Vagina (tissue), 2 donors: ENCODE measurements around the gene RYR1. TPM values are rescaled to one million over a fixed set of nuclear protein-coding genes. Genes with fewer than 3 reads are reported as not detected.
A peak's percentile ranks its signal among the peaks of the same experiment; 100 is the strongest.

Source experiments
- DNase-seq, 2 donors: peaks; one replicate each; pipeline ENCODE4 v3.0.0-alpha.2; 2017; ENCODE audit errors: extremely low spot score in 2 of 2
- H3K27ac ChIP-seq: fragments of 200-600 bp; sonication (generic); one replicate; pipeline ENCODE4 v1.5.1; 2019
- H3K27me3 ChIP-seq: fragments of 200-600 bp; sonication (generic); one replicate; pipeline ENCODE4 v1.5.1; 2019
- H3K36me3 ChIP-seq, 2 donors: fragments of 200-600 bp; sonication (generic); one replicate each; pipeline ENCODE4 v1.5.1; 2017 to 2019
- H3K4me1 ChIP-seq: fragments of 200-600 bp; sonication (generic); one replicate; pipeline ENCODE4 v1.5.1; 2019
- H3K4me3 ChIP-seq, 2 donors: fragments of 200-600 bp; sonication (generic); 1 replicate in 1 of 2; 2 replicates in 1 of 2; pipeline ENCODE4 v1.5.1; 2016 to 2019
- H3K9me3 ChIP-seq: fragments of 200-600 bp; sonication (generic); one replicate; pipeline ENCODE4 v1.5.1; 2019
- CTCF ChIP-seq, 3 experiments: fragments of 450-650 bp in 2 of 3; fragments of 200-600 bp in 1 of 3; sonication (generic) in 1 of 3; IDR thresholded peaks; one replicate each; pipeline ENCODE4 v1.5.1; 2017 to 2019; ENCODE audit warnings: antibody characterized with exemption in 3 of 3, mild to moderate bottlenecking in 2 of 3, moderate library complexity in 2 of 3
- POLR2A ChIP-seq, 2 donors: fragments of 450-650 bp; IDR thresholded peaks; one replicate each; pipeline ENCODE4 v1.6.1; 2017; ENCODE audit warnings: antibody characterized with exemption in 2 of 2, mild to moderate bottlenecking in 2 of 2, moderate library complexity in 2 of 2
- POLR2AphosphoS5 ChIP-seq, 2 donors: sonication (generic); formaldehyde crosslinking; IDR thresholded peaks; one replicate each; pipeline ENCODE4 v1.9.0; 2017; ENCODE audit warnings: antibody characterized with exemption in 2 of 2, mild to moderate bottlenecking in 2 of 2, low read depth in 1 of 2; ENCODE audit not compliant: insufficient read depth in 1 of 2
- intact Hi-C: fragments of 100-400 bp; cut with DNase I; formaldehyde crosslinking; loops from one replicate; pipeline ENCODE4 v1.15.1; 2023
- total RNA-seq: library from RNA; depleted of rRNA; stranded (reverse); fragments of >200 nt; gene quantifications from one replicate; pipeline ENCODE4 v1.2.3, GENCODE V29; 2016

Gene RYR1
- total RNA-seq, 1 donor from 2014 or later: 1.5 TPM

- Histone ChIP-seq H3K9me3 (no peaks in the 10 kb centered on the region), H3K4me3 (no peak overlapping the region), H3K27me3 (no peaks in the 10 kb centered on the region), H3K27ac (no peak overlapping the region), H3K4me1 (no peaks in the 10 kb centered on the region), H3K36me3 (no peaks in the 10 kb centered on the region)
- TF ChIP-seq POLR2AphosphoS5 (IDR thresholded peaks at IDR 0.05; ENCODE audit: insufficient read depth in 1 of 2, low read depth in 1 of 2): peak in 1 of 2 donors; percentile 86
- no peak for TF ChIP-seq POLR2A (IDR thresholded peaks at IDR 0.05)
- no peak for TF ChIP-seq CTCF (IDR thresholded peaks at IDR 0.05)
- intact Hi-C loops: no loop called here
- DNase-seq: no peak
Measured at GRCh38 chr19:38559428-38560401, 126.2 kb downstream of the RYR1 start.

- H3K27ac ChIP-seq: no peak overlapping the region
- no peaks in the 10 kb centered on the region for H3K4me1 ChIP-seq
- H3K9me3 ChIP-seq: no peaks in the 10 kb centered on the region
- no peaks in the 10 kb centered on the region for H3K36me3 ChIP-seq
- no peak for DNase-seq
- TF ChIP-seq CTCF (IDR thresholded peaks at IDR 0.05) (no peak), POLR2AphosphoS5 (IDR thresholded peaks at IDR 0.05; ENCODE audit: insufficient read depth in 1 of 2, low read depth in 1 of 2) (no peak), POLR2A (IDR thresholded peaks at IDR 0.05) (no peak)
- intact Hi-C loops: no loop called here
- H3K4me3 ChIP-seq: no peak overlapping the region
- no peaks in the 10 kb centered on the region for H3K27me3 ChIP-seq
Measured at GRCh38 chr19:38561053-38561606, 127.6 kb downstream of the RYR1 start.

- Histone ChIP-seq H3K4me1 (no peaks in the 10 kb centered on the region), H3K27ac (no peak overlapping the region), H3K27me3 (no peaks in the 10 kb centered on the region), H3K9me3 (no peaks in the 10 kb centered on the region), H3K4me3 (no peak overlapping the region), H3K36me3 (no peaks in the 10 kb centered on the region)
- no peak for TF ChIP-seq CTCF (IDR thresholded peaks at IDR 0.05)
- no peak for TF ChIP-seq POLR2AphosphoS5 (IDR thresholded peaks at IDR 0.05; ENCODE audit: insufficient read depth in 1 of 2, low read depth in 1 of 2)
- no peak for TF ChIP-seq POLR2A (IDR thresholded peaks at IDR 0.05)
- intact Hi-C loops: no loop called here
- no peak for DNase-seq
Measured at GRCh38 chr19:38561658-38562057, 128.2 kb downstream of the RYR1 start.

GRCh38 chr19:38562096-38562495 lies 128.6 kb downstream of the RYR1 start:
- Histone ChIP-seq H3K27ac (no peak overlapping the region), H3K4me1 (no peaks in the 10 kb centered on the region), H3K9me3 (no peaks in the 10 kb centered on the region), H3K27me3 (no peaks in the 10 kb centered on the region), H3K4me3 (no peak overlapping the region), H3K36me3 (no peaks in the 10 kb centered on the region)
- no peak for TF ChIP-seq CTCF (IDR thresholded peaks at IDR 0.05)
- TF ChIP-seq POLR2A (IDR thresholded peaks at IDR 0.05): no peak
- no peak for TF ChIP-seq POLR2AphosphoS5 (IDR thresholded peaks at IDR 0.05; ENCODE audit: insufficient read depth in 1 of 2, low read depth in 1 of 2)
- DNase-seq: no peak
- intact Hi-C loops: no loop called here

- H3K27me3 ChIP-seq: no peaks in the 10 kb centered on the region
- no peaks in the 10 kb centered on the region for H3K4me1 ChIP-seq
- H3K9me3 ChIP-seq: no peaks in the 10 kb centered on the region
- intact Hi-C loops: no loop called here
- TF ChIP-seq CTCF (IDR thresholded peaks at IDR 0.05) (no peak), POLR2A (IDR thresholded peaks at IDR 0.05) (no peak), POLR2AphosphoS5 (IDR thresholded peaks at IDR 0.05; ENCODE audit: insufficient read depth in 1 of 2, low read depth in 1 of 2) (no peak)
- DNase-seq: no peak
- H3K4me3 ChIP-seq: no peak overlapping the region
- H3K27ac ChIP-seq: no peak overlapping the region
- no peaks in the 10 kb centered on the region for H3K36me3 ChIP-seq
Measured at GRCh38 chr19:38563475-38563874, 130.0 kb downstream of the RYR1 start.
